ENCODE measurements around the gene CERKL.
A peak's percentile ranks its signal among the peaks of the same experiment; 100 is the strongest.

GRCh38 chr2:181573140-181573736 lies 83.7 kb downstream of the CERKL start:
- TF ChIP-seq CTCF (IDR thresholded peaks at IDR 0.05; ENCODE audit: low read depth, low read length, poor library complexity, severe bottlenecking) = peak; percentile 42
- TF ChIP-seq EZH2phosphoT487 (IDR thresholded peaks at IDR 0.05; ENCODE audit: borderline replicate concordance, low read length) = no peak
